ENCODE results near the gene ADCY7. TPM values are rescaled to one million over a fixed set of nuclear protein-coding genes. Genes with fewer than 3 reads are reported as not detected.

Gene ADCY7
- total RNA-seq, 1 donor from 2014 or later = 17.0 TPM

DNA sequence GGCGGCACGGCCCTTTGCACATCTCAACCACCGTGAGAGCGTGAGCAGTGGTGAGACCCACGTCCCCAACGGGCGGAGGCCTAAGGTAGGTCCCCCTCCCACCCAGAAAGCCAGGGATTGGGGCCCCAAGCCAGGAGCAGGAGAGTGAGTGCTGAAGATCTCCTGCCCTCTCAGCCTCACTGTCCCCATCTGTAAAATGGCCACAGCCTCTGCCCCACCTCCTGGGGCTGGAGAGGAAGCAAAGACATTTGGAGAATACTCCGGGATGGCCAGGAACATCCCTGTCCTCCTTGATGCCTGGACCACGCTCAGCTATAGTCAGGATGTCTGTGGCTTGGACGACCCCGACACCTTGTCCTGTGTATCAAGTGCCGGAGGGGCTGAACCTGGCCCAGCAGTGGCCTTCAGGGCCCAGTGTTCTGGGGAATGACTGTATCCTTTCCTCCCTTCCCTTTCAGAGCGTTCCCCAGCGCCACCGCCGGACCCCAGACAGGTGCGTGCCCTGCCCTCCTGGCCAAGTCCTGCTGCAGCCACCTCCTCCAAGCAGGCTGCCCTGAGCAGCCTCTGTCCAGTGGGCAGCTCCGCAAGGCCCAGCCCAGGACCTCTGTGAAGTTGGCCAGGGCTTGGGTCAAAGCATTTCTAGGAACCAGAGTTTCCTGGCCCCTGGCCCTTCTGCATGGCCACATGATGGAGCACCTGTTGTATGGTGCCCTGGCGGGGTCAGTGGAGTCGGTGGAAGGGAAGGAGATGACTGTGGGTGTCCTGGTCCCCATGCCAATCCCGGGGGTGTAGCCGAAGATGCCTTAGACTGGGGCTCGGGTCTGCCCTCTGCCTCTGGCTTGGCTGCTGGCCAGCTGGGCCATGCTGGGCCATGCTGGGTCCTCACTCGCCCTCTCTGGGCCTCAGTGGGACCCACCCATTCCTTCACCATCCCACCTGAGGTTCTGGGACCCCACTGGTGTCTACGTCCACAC, 38.4 kb downstream of the ADCY7 start:
- no peaks in the 10 kb centered on the region for H3K36me3 Mint-ChIP-seq (ENCODE audit: insufficient read depth)
- H3K4me3 Mint-ChIP-seq (ENCODE audit: low read depth) = no peak overlapping the region
- no peak for DNase-seq (ENCODE audit: low spot score, unreplicated experiment)
- TF ChIP-seq, protein P1, sequence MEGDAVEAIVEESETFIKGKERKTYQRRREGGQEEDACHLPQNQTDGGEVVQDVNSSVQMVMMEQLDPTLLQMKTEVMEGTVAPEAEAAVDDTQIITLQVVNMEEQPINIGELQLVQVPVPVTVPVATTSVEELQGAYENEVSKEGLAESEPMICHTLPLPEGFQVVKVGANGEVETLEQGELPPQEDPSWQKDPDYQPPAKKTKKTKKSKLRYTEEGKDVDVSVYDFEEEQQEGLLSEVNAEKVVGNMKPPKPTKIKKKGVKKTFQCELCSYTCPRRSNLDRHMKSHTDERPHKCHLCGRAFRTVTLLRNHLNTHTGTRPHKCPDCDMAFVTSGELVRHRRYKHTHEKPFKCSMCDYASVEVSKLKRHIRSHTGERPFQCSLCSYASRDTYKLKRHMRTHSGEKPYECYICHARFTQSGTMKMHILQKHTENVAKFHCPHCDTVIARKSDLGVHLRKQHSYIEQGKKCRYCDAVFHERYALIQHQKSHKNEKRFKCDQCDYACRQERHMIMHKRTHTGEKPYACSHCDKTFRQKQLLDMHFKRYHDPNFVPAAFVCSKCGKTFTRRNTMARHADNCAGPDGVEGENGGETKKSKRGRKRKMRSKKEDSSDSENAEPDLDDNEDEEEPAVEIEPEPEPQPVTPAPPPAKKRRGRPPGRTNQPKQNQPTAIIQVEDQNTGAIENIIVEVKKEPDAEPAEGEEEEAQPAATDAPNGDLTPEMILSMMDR (IDR thresholded peaks at IDR 0.05; ENCODE audit: unreplicated experiment) = no peak
- no peak overlapping the region for H3K27ac Mint-ChIP-seq
- no peaks in the 10 kb centered on the region for H3K9me3 Mint-ChIP-seq (ENCODE audit: low read depth)
- H3K4me1 Mint-ChIP-seq (ENCODE audit: low read depth) = peaks cover 7% of the 10 kb centered on the region
- no peaks in the 10 kb centered on the region for H3K27me3 Mint-ChIP-seq

DNA sequence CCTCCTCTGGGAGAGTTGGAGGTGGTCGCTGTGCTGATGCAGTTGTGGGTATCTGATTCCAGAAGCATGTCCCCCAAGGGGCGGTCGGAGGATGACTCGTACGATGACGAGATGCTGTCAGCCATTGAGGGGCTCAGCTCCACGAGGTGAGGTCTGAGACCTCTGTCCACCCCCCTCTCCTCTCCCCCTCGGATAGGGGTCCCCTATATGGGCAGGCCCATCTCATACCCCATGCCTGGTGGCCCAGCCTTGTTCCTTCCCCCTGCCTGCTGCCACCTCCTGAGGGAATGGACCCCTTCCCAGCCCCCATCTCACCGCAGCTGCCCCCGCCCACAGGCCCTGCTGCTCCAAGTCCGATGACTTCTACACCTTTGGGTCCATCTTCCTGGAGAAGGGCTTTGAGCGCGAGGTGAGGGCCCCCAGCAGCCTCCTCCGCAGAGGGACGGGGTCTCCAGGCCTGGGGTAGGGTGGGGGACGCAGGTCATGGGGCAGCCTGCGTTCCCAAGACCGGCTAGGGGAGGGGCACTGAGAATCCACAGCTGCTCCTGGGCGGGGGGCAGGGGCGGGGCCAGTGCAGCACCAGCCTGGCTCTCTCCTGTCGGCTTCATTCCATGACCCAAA, 39.2 kb downstream of the ADCY7 start:
- peak; percentile 6 for DNase-seq (ENCODE audit: low spot score, unreplicated experiment)
- Mint-ChIP-seq H3K27ac (no peak overlapping the region), H3K9me3 (ENCODE audit: low read depth) (no peaks in the 10 kb centered on the region), H3K4me1 (ENCODE audit: low read depth) (peaks cover 11% of the 10 kb centered on the region), H3K4me3 (ENCODE audit: low read depth) (no peak overlapping the region), H3K27me3 (no peaks in the 10 kb centered on the region), H3K36me3 (ENCODE audit: insufficient read depth) (no peaks in the 10 kb centered on the region)
- TF ChIP-seq, protein P1 (IDR thresholded peaks at IDR 0.05; ENCODE audit: unreplicated experiment) = no peak

DNA sequence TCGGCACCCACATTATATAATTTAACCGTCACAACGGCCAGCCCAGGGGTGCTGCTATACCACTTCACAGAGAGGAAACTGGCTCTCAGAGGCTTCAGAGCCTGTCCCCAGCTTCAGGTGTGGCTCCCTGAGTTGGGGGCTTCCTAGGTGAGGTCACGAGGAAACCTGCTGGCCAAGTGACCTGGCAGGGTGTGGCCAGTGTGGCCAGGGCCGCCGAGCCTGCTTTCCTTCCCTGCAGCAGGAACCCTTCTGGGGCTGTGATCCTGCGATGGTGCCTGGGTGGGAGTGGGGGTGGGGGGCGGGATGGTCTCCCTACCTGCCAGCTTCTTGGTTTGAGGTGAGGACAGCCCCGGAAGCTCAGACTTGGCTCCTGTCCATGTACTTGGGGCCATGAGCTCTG, 39.9 kb downstream of the ADCY7 start:
- H3K27me3 Mint-ChIP-seq = no peaks in the 10 kb centered on the region
- peak overlapping the region; percentile 22 for H3K27ac Mint-ChIP-seq
- no peak for DNase-seq (ENCODE audit: low spot score, unreplicated experiment)
- no peaks in the 10 kb centered on the region for H3K36me3 Mint-ChIP-seq (ENCODE audit: insufficient read depth)
- H3K4me3 Mint-ChIP-seq (ENCODE audit: low read depth) = no peak overlapping the region
- TF ChIP-seq, protein P1 (IDR thresholded peaks at IDR 0.05; ENCODE audit: unreplicated experiment) = no peak
- no peaks in the 10 kb centered on the region for H3K9me3 Mint-ChIP-seq (ENCODE audit: low read depth)
- peaks cover 11% of the 10 kb centered on the region for H3K4me1 Mint-ChIP-seq (ENCODE audit: low read depth)

DNA sequence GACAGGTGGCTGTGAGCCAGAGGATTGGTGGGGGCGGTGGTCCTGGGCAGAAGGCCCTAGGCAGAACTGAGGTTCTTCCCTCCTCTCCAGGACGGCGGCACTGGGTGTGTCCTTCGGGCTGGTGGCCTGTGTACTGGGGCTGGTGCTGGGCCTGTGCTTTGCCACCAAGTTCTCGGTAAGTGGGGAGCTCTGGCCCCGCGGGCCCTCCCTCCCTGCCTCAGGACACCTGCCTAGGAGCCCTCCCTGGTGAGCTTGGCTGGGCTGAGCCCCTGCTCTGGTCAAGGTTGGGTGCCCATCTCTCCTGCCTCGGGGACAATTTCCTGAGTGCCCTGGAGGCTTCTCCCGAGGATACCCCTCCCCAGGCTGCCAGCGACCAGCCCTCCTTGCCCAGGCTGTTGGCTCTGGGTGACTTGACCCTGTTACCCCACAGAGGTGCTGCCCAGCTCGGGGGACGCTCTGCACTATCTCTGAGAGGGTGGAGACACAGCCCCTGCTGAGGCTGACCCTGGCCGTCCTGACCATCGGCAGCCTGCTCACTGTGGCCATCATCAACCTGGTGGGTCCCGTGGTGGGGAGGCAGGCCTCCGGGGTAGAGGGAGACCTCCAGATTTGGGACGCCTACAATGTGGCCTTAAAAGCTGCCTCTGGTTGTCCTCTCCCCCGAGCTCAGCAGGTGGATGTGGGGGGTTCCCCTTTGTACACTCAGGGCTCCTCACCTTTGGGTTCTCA, 42.0 kb downstream of the ADCY7 start:
- H3K27me3 Mint-ChIP-seq = no peaks in the 10 kb centered on the region
- peaks cover 5% of the 10 kb centered on the region for H3K36me3 Mint-ChIP-seq (ENCODE audit: insufficient read depth)
- TF ChIP-seq, protein P1 (IDR thresholded peaks at IDR 0.05; ENCODE audit: unreplicated experiment) = no peak
- peaks cover 9% of the 10 kb centered on the region for H3K4me1 Mint-ChIP-seq (ENCODE audit: low read depth)
- no peaks in the 10 kb centered on the region for H3K9me3 Mint-ChIP-seq (ENCODE audit: low read depth)
- DNase-seq (ENCODE audit: low spot score, unreplicated experiment) = peak; percentile 8
- no peak overlapping the region for H3K4me3 Mint-ChIP-seq (ENCODE audit: low read depth)
- H3K27ac Mint-ChIP-seq = no peak overlapping the region

DNA sequence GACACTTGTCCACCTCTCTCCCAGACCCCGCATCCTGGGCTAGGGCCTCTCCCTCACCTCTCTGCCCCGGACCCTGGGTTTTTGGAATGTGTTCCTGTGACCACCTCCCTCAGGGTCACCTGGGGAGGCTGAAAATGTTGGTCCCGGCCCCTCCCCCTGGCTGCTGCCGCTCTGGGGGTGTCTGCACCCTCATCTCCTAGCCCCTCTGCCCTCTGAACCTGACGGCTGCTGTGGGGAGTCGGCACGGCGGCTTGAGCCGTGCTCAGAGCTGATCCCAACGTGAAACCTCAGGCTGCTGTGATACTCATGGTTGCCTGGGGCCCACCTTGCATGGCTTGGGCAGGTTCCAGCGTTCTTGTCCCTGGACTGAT, 42.8 kb downstream of the ADCY7 start:
- H3K36me3 Mint-ChIP-seq (ENCODE audit: insufficient read depth) = peaks cover 5% of the 10 kb centered on the region
- H3K4me1 Mint-ChIP-seq (ENCODE audit: low read depth) = peaks cover 13% of the 10 kb centered on the region
- no peak for DNase-seq (ENCODE audit: low spot score, unreplicated experiment)
- no peaks in the 10 kb centered on the region for H3K9me3 Mint-ChIP-seq (ENCODE audit: low read depth)
- TF ChIP-seq, protein P1 (IDR thresholded peaks at IDR 0.05; ENCODE audit: unreplicated experiment) = no peak
- no peak overlapping the region for H3K27ac Mint-ChIP-seq
- H3K4me3 Mint-ChIP-seq (ENCODE audit: low read depth) = no peak overlapping the region
- H3K27me3 Mint-ChIP-seq = no peaks in the 10 kb centered on the region
